KMS-11 (cell line): ENCODE data around the gene PCDHGC4.

Source experiments
- H2AFZ ChIP-seq: fragments of 200-600 bp; sonication (generic); 2 replicates; pipeline ENCODE4 v1.6.1; 2016; ENCODE audit warnings: antibody characterized with exemption, mixed run types, low read depth
- H3K27ac ChIP-seq: fragments of 200-600 bp; sonication (generic); 2 replicates; pipeline ENCODE4 v1.6.1; 2016; ENCODE audit warnings: mild to moderate bottlenecking, mixed run types
- H3K27me3 ChIP-seq: fragments of 200-600 bp; sonication (generic); 2 replicates; pipeline ENCODE4 v1.6.1; 2017; ENCODE audit warnings: mild to moderate bottlenecking, low read depth, mixed run types, moderate library complexity; ENCODE audit not compliant: insufficient read depth
- H3K36me3 ChIP-seq: fragments of 200-600 bp; sonication (generic); 2 replicates; pipeline ENCODE4 v1.6.1; 2017; ENCODE audit warnings: mild to moderate bottlenecking, mixed run types; ENCODE audit not compliant: insufficient read depth
- H3K4me1 ChIP-seq: fragments of 200-600 bp; sonication (generic); 2 replicates; pipeline ENCODE4 v1.6.1; 2016; ENCODE audit warnings: mild to moderate bottlenecking, low read depth, mixed run types; ENCODE audit not compliant: poor library complexity, severe bottlenecking
- H3K4me2 ChIP-seq: fragments of 200-600 bp; sonication (generic); 2 replicates; pipeline ENCODE4 v1.7.0; 2016; ENCODE audit warnings: mild to moderate bottlenecking, mixed run types
- H3K4me3 ChIP-seq: fragments of 200-600 bp; sonication (generic); IDR thresholded peaks from 2 replicates; pipeline ENCODE4 v1.6.1; 2017; ENCODE audit warnings: low read depth, low read length, mixed read lengths; ENCODE audit not compliant: insufficient read depth
- H3K79me2 ChIP-seq: fragments of 200-600 bp; sonication (generic); 2 replicates; pipeline ENCODE4 v1.6.1; 2016; ENCODE audit warnings: low read depth, mixed run types; ENCODE audit not compliant: insufficient read depth
- H3K9ac ChIP-seq: fragments of 200-600 bp; sonication (generic); 2 replicates; pipeline ENCODE4 v1.6.1; 2016; ENCODE audit warnings: mild to moderate bottlenecking, mixed run types
- H4K20me1 ChIP-seq: fragments of 200-600 bp; sonication (generic); 2 replicates; pipeline ENCODE4 v1.6.1; 2016; ENCODE audit warnings: mild to moderate bottlenecking, mixed run types; ENCODE audit not compliant: insufficient read depth
- CTCF ChIP-seq: fragments of 200-600 bp; sonication (generic); conservative IDR thresholded peaks from 2 replicates; pipeline ENCODE4 v1.6.1; 2017; ENCODE audit warnings: low read depth, mild to moderate bottlenecking, antibody characterized with exemption, low read length, moderate library complexity, mixed read lengths

The PCDHGC4 gene

GRCh38 chr5:141529873-141530272 is 45.0 kb downstream of the PCDHGC4 start:
- Histone ChIP-seq H3K79me2 (no peaks in the 10 kb centered on the region), H3K27me3 (no peaks in the 10 kb centered on the region), H3K4me1 (peaks cover 2% of the 10 kb centered on the region), H3K36me3 (peaks cover 5% of the 10 kb centered on the region; the same call in 1 of the 2 replicates), H2AFZ (no peak overlapping the region), H3K4me3 (no peak overlapping the region), H3K4me2 (no peak overlapping the region), H3K9ac (no peak overlapping the region), H3K27ac (no peak overlapping the region), H4K20me1 (no peaks in the 10 kb centered on the region)
- no peak for TF ChIP-seq CTCF

- no peaks in the 10 kb centered on the region for H3K27me3 ChIP-seq
- H3K9ac ChIP-seq, result no peak overlapping the region
- H4K20me1 ChIP-seq, result no peaks in the 10 kb centered on the region
- no peaks in the 10 kb centered on the region for H3K79me2 ChIP-seq
- H3K4me3 ChIP-seq, result no peak overlapping the region
- H3K4me2 ChIP-seq, result no peak overlapping the region
- H3K27ac ChIP-seq, result no peak overlapping the region
- H3K4me1 ChIP-seq, result no peaks in the 10 kb centered on the region
- no peak overlapping the region for H2AFZ ChIP-seq
- TF ChIP-seq CTCF, result no peak
- H3K36me3 ChIP-seq, result peaks cover 5% of the 10 kb centered on the region; the same call in 1 of the 2 replicates
These were observed 47.9 kb downstream of the PCDHGC4 start for GRCh38 chr5:141532726-141533125.

GRCh38 chr5:141533897-141534296 is 49.1 kb downstream of the PCDHGC4 start:
- H3K79me2 ChIP-seq, result no peaks in the 10 kb centered on the region
- TF ChIP-seq CTCF, result no peak
- H3K27ac ChIP-seq, result no peak overlapping the region
- no peaks in the 10 kb centered on the region for H3K27me3 ChIP-seq
- H3K9ac ChIP-seq, result no peak overlapping the region
- peaks cover 5% of the 10 kb centered on the region; the same call in 1 of the 2 replicates for H3K36me3 ChIP-seq
- no peak overlapping the region for H3K4me3 ChIP-seq
- no peak overlapping the region for H2AFZ ChIP-seq
- no peaks in the 10 kb centered on the region for H3K4me1 ChIP-seq
- H4K20me1 ChIP-seq, result no peaks in the 10 kb centered on the region
- H3K4me2 ChIP-seq, result no peak overlapping the region

GRCh38 chr5:141534492-141535213 is 49.8 kb downstream of the PCDHGC4 start:
- Histone ChIP-seq H2AFZ (no peak overlapping the region), H3K27ac (no peak overlapping the region), H3K4me2 (no peak overlapping the region), H3K9ac (no peak overlapping the region), H3K79me2 (no peaks in the 10 kb centered on the region), H3K36me3 (peaks cover 5% of the 10 kb centered on the region; the same call in 1 of the 2 replicates), H3K4me1 (no peaks in the 10 kb centered on the region), H3K27me3 (no peaks in the 10 kb centered on the region), H4K20me1 (no peaks in the 10 kb centered on the region), H3K4me3 (no peak overlapping the region)
- TF ChIP-seq CTCF, result no peak
